ENCODE results near the gene TRIM29.

GRCh38 chr11:120088056-120088455 lies 49.9 kb downstream of the TRIM29 start:
- TF ChIP-seq YY1 (IDR thresholded peaks at IDR 0.05; ENCODE audit: insufficient read depth, insufficient read length) (no peak), ZNF274 (IDR thresholded peaks at IDR 0.05; ENCODE audit: low read depth, low read length) (no peak)
